NT2/D1 (cell line): ENCODE measurements around the gene FAM163A.
"Not testable (repeated sequence)": the region's sequence is repeated elsewhere in the genome, so short reads cannot be mapped to it uniquely, and the experiment has no call there.

Experiments
- DNase-seq: peaks from one replicate; pipeline ENCODE4 v3.0.0-alpha.2; 2011; ENCODE audit warnings: low read depth, low spot score
- H3K27me3 ChIP-seq: 2 replicates; pipeline ENCODE4 v1.6.0; 2011; ENCODE audit warnings: mild to moderate bottlenecking; ENCODE audit not compliant: insufficient read length, insufficient read depth
- H3K36me3 ChIP-seq: 2 replicates; pipeline ENCODE4 v1.6.1; 2011; ENCODE audit warnings: mild to moderate bottlenecking, low read length, mixed read lengths; ENCODE audit not compliant: insufficient read depth, insufficient read length
- H3K4me1 ChIP-seq: 2 replicates; pipeline ENCODE4 v1.5.1; 2011; ENCODE audit not compliant: insufficient read depth, insufficient read length
- H3K4me3 ChIP-seq: 2 replicates; pipeline ENCODE4 v1.5.1; 2011; ENCODE audit warnings: low read depth; ENCODE audit not compliant: insufficient read length
- H3K9ac ChIP-seq: 2 replicates; pipeline ENCODE4 v1.6.0; 2011; ENCODE audit warnings: low read depth; ENCODE audit not compliant: insufficient read length
- H3K9me3 ChIP-seq: 2 replicates; pipeline ENCODE4 v1.5.1; 2011; ENCODE audit warnings: mild to moderate bottlenecking, low read length; ENCODE audit not compliant: insufficient read depth
- SUZ12 ChIP-seq: IDR thresholded peaks from 2 replicates; pipeline ENCODE4 v1.6.1; 2011; ENCODE audit not compliant: insufficient read length, insufficient read depth; ENCODE audit errors: extremely low read depth
- YY1 ChIP-seq: IDR thresholded peaks from 2 replicates; pipeline ENCODE4 v1.6.1; 2011; ENCODE audit not compliant: insufficient read length, insufficient read depth
- ZNF274 ChIP-seq: IDR thresholded peaks from 2 replicates; pipeline ENCODE4 v1.6.1; 2011; ENCODE audit warnings: mild to moderate bottlenecking, low read depth, low read length

Gene FAM163A

DNA sequence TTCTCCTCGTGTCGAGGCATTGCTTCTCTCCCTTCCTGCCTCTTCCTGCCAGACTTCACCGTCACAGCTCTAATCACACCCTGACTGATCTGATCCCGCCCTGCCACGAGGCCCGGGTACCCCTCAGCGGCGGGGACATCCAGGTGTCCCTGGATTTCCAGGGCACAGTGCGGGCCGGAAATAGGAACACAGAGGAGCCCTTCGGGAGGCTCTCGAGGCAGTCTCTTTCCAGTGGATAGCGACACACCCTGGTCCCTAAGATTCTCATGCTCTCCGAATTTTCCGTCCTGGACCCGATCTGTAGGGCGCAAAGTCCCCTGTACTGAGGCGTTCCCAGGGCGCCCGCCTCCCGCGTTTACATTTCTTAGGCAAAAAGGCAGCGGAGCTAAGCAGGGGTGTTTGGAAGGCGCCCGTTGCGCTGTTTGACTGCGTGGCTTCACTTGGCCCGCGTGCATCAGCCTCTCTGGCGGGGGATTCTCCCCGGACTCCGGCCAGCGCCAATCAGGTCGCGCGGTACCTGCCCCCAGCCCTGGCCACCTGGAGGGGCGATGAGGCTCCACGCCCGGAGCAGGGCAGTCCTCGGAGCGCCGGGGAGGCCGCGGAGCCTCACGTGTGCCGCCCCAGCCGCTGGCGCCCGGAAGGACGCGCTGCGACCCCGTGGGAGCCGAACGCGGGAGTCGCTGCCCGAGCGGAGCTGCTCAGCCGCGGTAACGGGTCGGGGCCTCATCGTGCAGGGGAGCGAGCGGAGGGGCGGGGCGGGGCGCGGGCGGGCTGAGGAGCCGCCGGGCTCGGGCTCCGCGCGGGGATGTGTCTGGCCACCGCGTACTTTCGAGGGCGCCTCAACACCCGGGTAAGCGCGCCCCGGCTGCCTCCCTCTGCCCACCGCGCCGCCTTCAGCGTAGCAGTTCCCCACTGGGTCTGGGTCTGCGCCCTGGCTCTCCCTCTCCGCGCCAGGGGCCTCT, at the start of gene FAM163A:
FAM163A (plus strand) TSS at position 575 of the 962 bp plus-strand sequence. CDS start 69,807 bp downstream, outside the sequence.
- Histone ChIP-seq H3K36me3 (no peaks in the 10 kb centered on the region), H3K4me3 (peak within 1 kb of the TSS; percentile 60), H3K9me3 (peaks cover 4% of the 10 kb centered on the region; the same call in 1 of the 2 replicates), H3K9ac (peak within 1 kb of the TSS; percentile 79), H3K4me1 (peaks cover 7% of the 10 kb centered on the region), H3K27me3 (peaks cover 76% of the 10 kb centered on the region)
- DNase-seq: no peak
- TF ChIP-seq ZNF274: no peak
- peak; percentile 38 for TF ChIP-seq SUZ12
- TF ChIP-seq YY1: no peak

GRCh38 chr1:179694530-179694929, 48.6 kb upstream of the FAM163A start:
- not testable (repeated sequence) for H3K9ac ChIP-seq, H3K36me3 ChIP-seq, H3K4me1 ChIP-seq, H3K27me3 ChIP-seq, H3K4me3 ChIP-seq
- peak; percentile 44 for DNase-seq
- H3K9me3 ChIP-seq: peaks cover 13% of the 10 kb centered on the region; the same call in 1 of the 2 replicates

DNA sequence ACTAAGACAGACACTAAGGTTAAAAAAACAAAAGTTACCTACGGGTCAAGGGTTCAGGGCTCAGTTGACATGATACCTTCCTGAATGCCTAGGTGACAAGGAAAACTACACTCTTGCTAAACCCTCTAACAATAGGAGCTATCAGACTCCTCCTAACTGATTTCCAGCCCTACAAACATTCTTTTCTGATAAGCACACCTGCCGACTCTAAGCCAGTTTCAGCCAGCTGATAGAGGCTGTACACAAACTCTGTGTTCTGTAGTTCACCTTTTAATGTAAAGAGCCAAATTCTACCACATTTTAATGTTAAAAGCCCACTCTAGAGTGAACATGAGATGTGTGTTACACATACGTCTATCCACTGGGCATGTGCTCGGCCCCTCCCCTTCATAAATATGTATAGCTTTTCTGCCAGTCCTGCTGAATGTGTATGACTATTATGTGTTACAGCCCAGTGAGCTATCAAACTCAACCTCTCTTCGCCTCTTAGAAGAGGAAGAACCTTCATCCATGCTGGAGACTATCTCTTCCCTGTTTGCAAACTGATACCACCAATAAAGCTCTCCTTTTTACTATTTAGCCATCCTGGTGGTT, 40.0 kb upstream of the FAM163A start:
- Histone ChIP-seq H3K4me1 (no peaks in the 10 kb centered on the region), H3K9ac (no peak overlapping the region), H3K27me3 (no peaks in the 10 kb centered on the region), H3K36me3 (no peaks in the 10 kb centered on the region), H3K9me3 (no peaks in the 10 kb centered on the region), H3K4me3 (no peak overlapping the region)
- DNase-seq: no peak
- TF ChIP-seq SUZ12 (no peak), YY1 (no peak), ZNF274 (no peak)

DNA sequence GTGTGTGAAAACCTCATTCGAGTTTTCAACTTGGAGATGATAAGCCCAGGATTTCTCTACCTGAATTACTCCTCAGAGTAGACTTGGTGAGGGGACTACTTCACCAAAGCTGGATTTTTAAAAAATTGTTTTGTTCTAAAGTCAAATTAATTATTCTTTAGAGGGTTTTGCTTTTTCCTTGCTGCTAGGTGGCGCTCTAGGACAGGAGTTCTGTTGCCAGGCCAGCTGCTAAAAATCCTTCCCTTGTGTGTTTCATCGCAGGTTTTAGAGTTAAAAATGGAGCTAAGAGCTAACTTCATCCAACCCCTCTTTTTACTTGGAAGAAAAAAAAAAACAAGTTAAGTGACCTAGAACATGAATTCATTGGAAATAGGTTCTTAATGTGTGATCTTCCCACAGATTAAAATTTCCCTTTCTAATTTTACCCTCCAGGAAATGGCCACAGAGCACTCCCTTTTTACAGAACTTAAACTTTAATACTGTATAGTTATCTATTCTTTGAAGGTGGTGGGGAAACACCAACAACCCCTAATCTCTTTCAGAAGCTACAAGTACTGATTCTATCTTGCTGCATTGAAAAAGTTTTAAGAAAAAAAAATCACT, 36.7 kb upstream of the FAM163A start:
- DNase-seq: peak; percentile 71
- Histone ChIP-seq H3K4me1 (no peaks in the 10 kb centered on the region), H3K9me3 (no peaks in the 10 kb centered on the region), H3K9ac (no peak overlapping the region), H3K4me3 (no peak overlapping the region), H3K36me3 (no peaks in the 10 kb centered on the region), H3K27me3 (no peaks in the 10 kb centered on the region)
- TF ChIP-seq YY1 (no peak), SUZ12 (no peak), ZNF274 (no peak)

- Histone ChIP-seq H3K9me3 (no peaks in the 10 kb centered on the region), H3K9ac (no peak overlapping the region), H3K4me1 (no peaks in the 10 kb centered on the region), H3K4me3 (no peak overlapping the region), H3K36me3 (no peaks in the 10 kb centered on the region), H3K27me3 (no peaks in the 10 kb centered on the region)
- no peak for DNase-seq
- TF ChIP-seq SUZ12 (no peak), YY1 (no peak), ZNF274 (no peak)
Observed at GRCh38 chr1:179707406-179707805, 35.7 kb upstream of the FAM163A start.

DNA sequence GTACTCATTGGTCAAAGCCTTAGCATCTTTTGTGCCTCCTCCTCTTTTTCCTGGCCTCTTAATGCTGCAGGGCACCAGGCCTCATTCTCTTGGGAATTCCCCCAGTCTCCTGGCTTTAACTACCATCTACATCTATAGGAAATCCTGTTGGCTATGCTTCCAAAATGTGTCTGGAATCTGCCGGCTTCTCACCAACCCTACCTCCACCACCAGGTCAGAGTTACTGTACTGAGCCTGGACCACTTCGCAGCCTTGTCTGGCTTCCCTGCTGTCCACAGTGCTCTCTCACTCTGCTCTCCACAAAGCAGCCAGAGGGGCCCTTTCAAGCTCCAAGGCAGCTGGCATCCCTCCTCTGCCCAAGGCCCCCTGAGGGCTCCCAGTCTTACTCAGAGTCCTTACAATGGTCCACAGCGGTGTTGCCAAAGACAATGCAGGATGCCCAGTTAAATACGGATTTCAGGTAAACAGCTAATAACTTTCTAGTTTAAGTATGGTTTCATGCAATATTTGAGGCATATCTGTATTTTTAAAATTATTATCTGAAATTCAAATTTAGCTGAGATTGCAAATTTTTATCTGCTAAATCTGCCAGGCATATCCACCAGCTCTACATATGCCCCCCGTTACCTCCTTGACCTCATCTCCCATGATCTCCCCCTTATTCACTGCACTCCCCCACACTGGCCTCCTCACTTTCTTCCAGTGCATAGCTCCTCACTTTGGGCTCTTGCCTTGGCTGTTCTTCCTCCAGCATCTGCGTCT, 34.5 kb upstream of the FAM163A start:
- Histone ChIP-seq H3K4me3 (no peak overlapping the region), H3K36me3 (no peaks in the 10 kb centered on the region), H3K4me1 (no peaks in the 10 kb centered on the region), H3K9me3 (peaks cover 7% of the 10 kb centered on the region; the same call in 1 of the 2 replicates), H3K9ac (no peak overlapping the region), H3K27me3 (no peaks in the 10 kb centered on the region)
- no peak for DNase-seq
- TF ChIP-seq YY1: no peak
- no peak for TF ChIP-seq SUZ12
- no peak for TF ChIP-seq ZNF274
